WERI-Rb-1 (cell line): Measurements from ENCODE around the gene DYRK3.

Experiments
- DNase-seq: peaks from one replicate; pipeline ENCODE4 v3.0.0-alpha.2; 2020
- H3K27ac ChIP-seq: fragments of 250-450 bp; sonication (Bioruptor Pico); 2 replicates; pipeline ENCODE4 v1.5.1; 2020; ENCODE audit warnings: mild to moderate bottlenecking, moderate library complexity
- H3K27me3 ChIP-seq: fragments of 250-450 bp; sonication (Bioruptor Pico); 2 replicates; pipeline ENCODE4 v1.5.1; 2021; ENCODE audit warnings: mild to moderate bottlenecking, low read depth, moderate library complexity; ENCODE audit not compliant: insufficient read depth, severe bottlenecking
- H3K36me3 ChIP-seq: fragments of 250-450 bp; sonication (Bioruptor Pico); 2 replicates; pipeline ENCODE4 v1.5.1; 2020; ENCODE audit warnings: mild to moderate bottlenecking, moderate library complexity
- H3K4me3 ChIP-seq: 2 replicates; pipeline ENCODE4 v1.5.1; 2011; ENCODE audit warnings: low read depth, mild to moderate bottlenecking, control low read depth, low read length
- H3K9me3 ChIP-seq: fragments of 250-450 bp; sonication (Bioruptor Pico); 2 replicates; pipeline ENCODE4 v1.5.1; 2021; ENCODE audit warnings: mild to moderate bottlenecking, moderate library complexity; ENCODE audit not compliant: severe bottlenecking
- TF ChIP-seq, protein P1 (sequence below): IDR thresholded peaks from 2 replicates; pipeline ENCODE4 v1.5.1; 2011; ENCODE audit warnings: low read depth, mild to moderate bottlenecking, control low read depth, inconsistent platforms, low read length

The DYRK3 gene

DNA sequence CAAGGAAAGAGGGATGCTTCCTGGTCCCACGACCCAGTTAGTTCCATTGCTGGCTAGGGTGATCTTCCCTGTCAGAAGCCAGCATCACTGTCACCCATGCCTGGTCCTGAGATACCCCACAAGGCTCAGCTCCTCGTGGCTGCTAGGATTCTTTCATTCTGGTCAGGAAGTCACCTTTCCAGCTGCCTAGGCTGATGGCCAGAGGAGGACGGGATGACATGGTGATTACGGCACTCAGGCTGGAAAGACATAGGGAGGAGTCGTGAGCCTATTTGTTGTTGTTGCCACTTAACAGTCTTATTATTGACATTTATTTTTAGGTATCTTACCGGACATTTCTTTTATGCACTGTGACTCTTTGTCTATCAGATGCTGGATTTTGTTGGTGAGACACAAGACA, 29.4 kb downstream of the DYRK3 start:
- H3K9me3 ChIP-seq, result no peaks in the 10 kb centered on the region
- no peak overlapping the region for H3K4me3 ChIP-seq
- no peak overlapping the region for H3K27ac ChIP-seq
- H3K36me3 ChIP-seq, result no peaks in the 10 kb centered on the region
- TF ChIP-seq, protein P1, sequence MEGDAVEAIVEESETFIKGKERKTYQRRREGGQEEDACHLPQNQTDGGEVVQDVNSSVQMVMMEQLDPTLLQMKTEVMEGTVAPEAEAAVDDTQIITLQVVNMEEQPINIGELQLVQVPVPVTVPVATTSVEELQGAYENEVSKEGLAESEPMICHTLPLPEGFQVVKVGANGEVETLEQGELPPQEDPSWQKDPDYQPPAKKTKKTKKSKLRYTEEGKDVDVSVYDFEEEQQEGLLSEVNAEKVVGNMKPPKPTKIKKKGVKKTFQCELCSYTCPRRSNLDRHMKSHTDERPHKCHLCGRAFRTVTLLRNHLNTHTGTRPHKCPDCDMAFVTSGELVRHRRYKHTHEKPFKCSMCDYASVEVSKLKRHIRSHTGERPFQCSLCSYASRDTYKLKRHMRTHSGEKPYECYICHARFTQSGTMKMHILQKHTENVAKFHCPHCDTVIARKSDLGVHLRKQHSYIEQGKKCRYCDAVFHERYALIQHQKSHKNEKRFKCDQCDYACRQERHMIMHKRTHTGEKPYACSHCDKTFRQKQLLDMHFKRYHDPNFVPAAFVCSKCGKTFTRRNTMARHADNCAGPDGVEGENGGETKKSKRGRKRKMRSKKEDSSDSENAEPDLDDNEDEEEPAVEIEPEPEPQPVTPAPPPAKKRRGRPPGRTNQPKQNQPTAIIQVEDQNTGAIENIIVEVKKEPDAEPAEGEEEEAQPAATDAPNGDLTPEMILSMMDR, result 0 out of 2 replicates have a peak, but pooled peaks have one; percentile 2
- no peak for DNase-seq
- no peaks in the 10 kb centered on the region for H3K27me3 ChIP-seq

DNA sequence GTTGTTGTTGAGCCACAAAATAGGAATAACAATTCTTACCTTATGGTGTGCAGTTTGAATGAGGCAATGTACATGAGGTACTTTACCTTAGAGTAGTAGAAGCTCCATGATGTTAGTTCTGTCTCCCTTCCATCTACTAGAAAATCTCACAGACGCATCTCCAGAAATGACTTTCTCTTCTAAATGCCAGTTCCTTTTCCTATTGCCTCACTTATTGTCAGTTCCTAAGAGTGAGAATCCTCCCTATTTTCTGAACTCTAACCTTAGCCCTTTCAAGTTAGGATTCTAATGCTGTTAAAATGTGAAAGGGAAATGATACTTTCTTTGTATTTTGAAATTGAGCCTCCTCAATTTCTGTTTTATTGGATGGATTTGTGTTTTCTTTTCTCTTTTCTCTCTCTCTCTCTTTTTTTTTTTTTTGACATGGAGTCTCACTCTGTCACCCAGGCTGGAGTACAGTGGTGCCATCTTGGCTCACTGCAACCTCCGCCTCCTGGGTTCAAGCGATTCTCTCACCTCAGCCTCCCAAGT, 30.8 kb downstream of the DYRK3 start:
- H3K4me3 ChIP-seq, result no peak overlapping the region
- H3K27me3 ChIP-seq, result no peaks in the 10 kb centered on the region
- no peaks in the 10 kb centered on the region for H3K9me3 ChIP-seq
- no peak overlapping the region for H3K27ac ChIP-seq
- TF ChIP-seq, protein P1, result no peak
- no peaks in the 10 kb centered on the region for H3K36me3 ChIP-seq
- DNase-seq, result no peak

DNA sequence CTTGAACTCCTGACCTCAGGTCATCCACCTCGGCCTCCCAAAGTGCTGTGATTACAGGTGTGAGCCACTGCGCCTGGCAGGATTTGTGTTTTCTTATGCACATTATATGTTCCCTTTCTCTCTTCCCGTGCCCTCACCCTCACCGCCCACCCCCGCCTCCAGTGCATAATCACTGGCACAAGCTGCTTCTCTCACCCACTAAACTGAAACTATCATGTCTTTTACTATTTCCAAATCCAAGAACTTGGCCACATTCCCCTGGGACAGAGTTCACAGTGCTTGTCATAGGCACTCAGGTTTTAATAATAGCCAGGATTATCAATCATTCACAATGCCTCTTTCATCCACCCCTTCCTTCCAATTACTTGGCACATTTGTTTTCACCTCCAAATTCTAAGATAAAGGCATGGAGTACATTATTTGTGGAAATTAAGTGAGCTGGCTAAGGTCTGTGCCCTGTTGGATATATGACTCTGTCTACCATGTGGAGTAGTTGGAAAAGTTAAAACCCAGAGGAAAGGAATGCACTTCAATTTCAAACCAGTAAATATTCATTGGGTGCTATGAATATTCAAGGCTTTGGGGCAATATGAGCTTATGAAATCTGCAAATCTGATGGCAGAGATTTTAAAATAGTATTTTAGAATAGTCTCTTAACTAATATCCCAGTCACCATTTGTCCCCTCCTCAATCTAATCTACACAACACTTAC, 31.8 kb downstream of the DYRK3 start:
- DNase-seq, result no peak
- H3K36me3 ChIP-seq, result no peaks in the 10 kb centered on the region
- H3K9me3 ChIP-seq, result no peaks in the 10 kb centered on the region
- H3K27me3 ChIP-seq, result no peaks in the 10 kb centered on the region
- no peak overlapping the region for H3K4me3 ChIP-seq
- no peak overlapping the region for H3K27ac ChIP-seq
- TF ChIP-seq, protein P1, result no peak

DNA sequence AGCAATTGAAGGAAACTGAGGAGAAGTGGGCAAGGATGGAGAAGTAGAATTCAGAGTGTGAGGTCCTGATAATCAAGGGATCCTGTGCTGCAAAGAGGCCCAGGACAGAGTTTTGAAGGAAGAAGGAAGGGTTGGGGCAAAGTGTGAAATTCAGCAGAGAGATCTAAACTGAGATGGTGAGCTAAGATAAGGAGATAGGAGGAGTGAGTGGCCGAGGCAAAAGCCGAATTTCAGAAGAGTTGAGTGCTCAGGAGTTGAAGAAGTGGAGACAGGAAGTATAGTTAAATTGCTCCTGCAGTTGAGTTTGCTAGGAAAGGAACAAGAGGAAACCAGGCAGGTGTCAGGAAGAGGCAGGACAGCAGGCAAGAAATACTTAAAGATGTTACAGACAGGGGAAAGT, 33.0 kb downstream of the DYRK3 start:
- Histone ChIP-seq H3K27me3 (no peaks in the 10 kb centered on the region), H3K4me3 (no peak overlapping the region), H3K9me3 (no peaks in the 10 kb centered on the region), H3K27ac (no peak overlapping the region), H3K36me3 (no peaks in the 10 kb centered on the region)
- no peak for DNase-seq
- TF ChIP-seq, protein P1, result no peak

DNA sequence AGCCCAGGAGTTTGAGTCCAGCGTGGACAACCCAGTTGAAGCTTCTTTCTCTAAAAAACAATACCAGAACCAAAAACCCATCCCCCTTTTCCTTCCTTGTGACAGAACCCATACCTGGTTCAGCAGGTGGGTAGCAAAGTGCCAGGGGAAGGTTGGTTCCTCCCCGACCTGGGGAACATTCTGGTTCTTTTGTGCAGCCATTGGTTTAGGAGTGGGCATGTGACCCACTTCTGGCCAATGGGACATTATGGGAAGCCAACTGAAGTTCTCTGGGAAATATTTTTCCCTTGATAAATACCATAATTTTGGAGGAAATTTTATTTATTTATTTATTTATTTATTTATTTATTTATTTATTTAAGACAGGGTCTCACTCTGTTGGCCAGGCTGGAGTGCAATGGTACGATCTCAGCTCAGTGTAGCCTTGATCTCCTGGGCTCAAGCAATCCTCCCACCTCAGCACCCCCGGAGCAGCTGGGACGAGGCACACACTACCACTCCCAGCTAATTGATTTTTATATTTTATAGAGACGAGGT, 33.6 kb downstream of the DYRK3 start:
- Histone ChIP-seq H3K9me3 (no peaks in the 10 kb centered on the region), H3K27me3 (no peaks in the 10 kb centered on the region), H3K36me3 (no peaks in the 10 kb centered on the region), H3K4me3 (no peak overlapping the region), H3K27ac (no peak overlapping the region)
- TF ChIP-seq, protein P1, result no peak
- no peak for DNase-seq
